ENCODE data around the gene PTPRM.

The PTPRM gene

GRCh38 chr18:8153887-8154583 lies 586.9 kb downstream of the PTPRM start:
- FAIRE-seq (no peak), DNase-seq (ENCODE audit: low spot score) (peak; percentile 38)

GRCh38 chr18:8162802-8163201 lies 595.7 kb downstream of the PTPRM start:
- FAIRE-seq (no peak), DNase-seq (ENCODE audit: low spot score) (no peak)

GRCh38 chr18:8163286-8163959 lies 596.3 kb downstream of the PTPRM start:
- DNase-seq (ENCODE audit: low spot score) (no peak), FAIRE-seq (peak; percentile 50)

- DNase-seq (ENCODE audit: low spot score) (no peak), FAIRE-seq (no peak)
These were observed 598.0 kb downstream of the PTPRM start for GRCh38 chr18:8165095-8165494.

GRCh38 chr18:8167026-8167425 lies 599.9 kb downstream of the PTPRM start:
- FAIRE-seq: no peak
- no peak for DNase-seq (ENCODE audit: low spot score)

- DNase-seq (ENCODE audit: low spot score): no peak
- FAIRE-seq: no peak
These were observed 600.6 kb downstream of the PTPRM start for GRCh38 chr18:8167673-8168072.

GRCh38 chr18:8169722-8170121 lies 602.6 kb downstream of the PTPRM start:
- DNase-seq (ENCODE audit: low spot score) (no peak), FAIRE-seq (no peak)

- FAIRE-seq: no peak
These were observed 607.7 kb downstream of the PTPRM start for GRCh38 chr18:8174771-8175170.

GRCh38 chr18:8175501-8176061 lies 608.5 kb downstream of the PTPRM start:
- FAIRE-seq (no peak), DNase-seq (ENCODE audit: low spot score) (no peak)

More at GRCh38 chr18:8174771-8175170, 607.7 kb downstream of the PTPRM start:
- no peak for DNase-seq (ENCODE audit: low spot score)

- no peak for FAIRE-seq
These were observed 609.0 kb downstream of the PTPRM start for GRCh38 chr18:8176109-8176508.

GRCh38 chr18:8176554-8176953 lies 609.4 kb downstream of the PTPRM start:
- no peak for DNase-seq (ENCODE audit: low spot score)
- no peak for FAIRE-seq

More at GRCh38 chr18:8176109-8176508, 609.0 kb downstream of the PTPRM start:
- no peak for DNase-seq (ENCODE audit: low spot score)

GRCh38 chr18:8177330-8178016 lies 610.4 kb downstream of the PTPRM start:
- DNase-seq (ENCODE audit: low spot score) (no peak), FAIRE-seq (no peak)

- DNase-seq (ENCODE audit: low spot score) (no peak), FAIRE-seq (no peak)
These were observed 619.3 kb downstream of the PTPRM start for GRCh38 chr18:8186413-8186812.

- no peak for DNase-seq (ENCODE audit: low spot score)
- peak; percentile 75 for FAIRE-seq
These were observed 621.1 kb downstream of the PTPRM start for GRCh38 chr18:8188184-8188583.

- FAIRE-seq (peak; percentile 42), DNase-seq (ENCODE audit: low spot score) (no peak)
These were observed 623.9 kb downstream of the PTPRM start for GRCh38 chr18:8190980-8191379.

GRCh38 chr18:8194431-8194830 lies 627.3 kb downstream of the PTPRM start:
- DNase-seq (ENCODE audit: low spot score) (no peak), FAIRE-seq (no peak)

- FAIRE-seq: no peak
- DNase-seq (ENCODE audit: low spot score): no peak
These were observed 629.1 kb downstream of the PTPRM start for GRCh38 chr18:8196238-8196637.

- no peak for FAIRE-seq
- no peak for DNase-seq (ENCODE audit: low spot score)
These were observed 630.4 kb downstream of the PTPRM start for GRCh38 chr18:8197499-8197898.

GRCh38 chr18:8207996-8208395 lies 640.9 kb downstream of the PTPRM start:
- DNase-seq (ENCODE audit: low spot score) (no peak), FAIRE-seq (peak; percentile 27)

GRCh38 chr18:8208716-8209115 lies 641.6 kb downstream of the PTPRM start:
- FAIRE-seq (no peak), DNase-seq (ENCODE audit: low spot score) (no peak)

- FAIRE-seq (no peak), DNase-seq (ENCODE audit: low spot score) (no peak)
These were observed 646.0 kb downstream of the PTPRM start for GRCh38 chr18:8212896-8213780.
